NCI-H146 treated with DMSO at 0.1 percent for 48 hours (cell line): Measurements from ENCODE around the gene SYT15.
"Not testable (repeated sequence)": the region's sequence is repeated elsewhere in the genome, so short reads cannot be mapped to it uniquely, and the experiment has no call there.

ENCODE experiments used
- DNase-seq: peaks from one replicate; lab custom pipeline; 2025; ENCODE audit not compliant: unreplicated experiment; lab: John Stamatoyannopoulos, UW

Gene SYT15

DNA sequence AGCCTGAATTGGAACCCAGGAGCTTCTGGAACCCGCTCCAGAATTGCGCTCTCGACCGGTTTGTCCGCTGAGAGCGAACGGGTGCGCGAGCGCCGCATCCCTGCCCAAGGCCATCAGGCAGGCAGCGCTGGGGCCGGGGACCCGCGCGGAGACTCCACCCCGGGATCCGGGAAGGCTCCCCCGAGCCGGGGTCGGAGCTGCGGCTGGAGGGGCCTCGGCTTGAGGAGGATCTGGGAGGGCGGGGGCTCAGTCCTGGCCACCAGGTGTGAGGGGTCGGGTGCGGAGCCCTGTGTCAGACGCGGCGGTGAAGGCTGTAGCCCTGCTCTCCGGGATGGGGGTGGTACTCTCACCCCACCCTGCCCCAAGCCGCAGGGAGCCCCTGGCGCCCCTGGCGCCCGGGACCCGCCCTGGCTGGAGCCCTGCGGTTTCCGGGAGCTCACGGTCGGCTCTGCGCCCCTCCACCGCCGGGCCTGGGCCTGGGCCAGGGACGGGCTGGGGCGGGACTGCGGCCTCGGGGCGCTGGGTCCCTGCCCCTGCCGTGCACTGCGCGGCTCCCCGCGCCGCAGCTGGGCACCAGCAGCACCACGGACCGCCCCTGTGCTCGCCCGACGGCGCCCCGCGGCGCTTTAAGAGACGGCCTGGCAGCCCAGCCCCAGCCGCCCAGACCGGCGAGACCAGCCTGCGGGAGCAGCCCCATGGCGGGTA lies at the start of gene SYT15:
Gene SYT15 (plus strand): TSS at position 655 of the 705 bp plus-strand sequence. CDS start 41 bp downstream, at position 696.
- DNase-seq, result not testable (repeated sequence)

DNA sequence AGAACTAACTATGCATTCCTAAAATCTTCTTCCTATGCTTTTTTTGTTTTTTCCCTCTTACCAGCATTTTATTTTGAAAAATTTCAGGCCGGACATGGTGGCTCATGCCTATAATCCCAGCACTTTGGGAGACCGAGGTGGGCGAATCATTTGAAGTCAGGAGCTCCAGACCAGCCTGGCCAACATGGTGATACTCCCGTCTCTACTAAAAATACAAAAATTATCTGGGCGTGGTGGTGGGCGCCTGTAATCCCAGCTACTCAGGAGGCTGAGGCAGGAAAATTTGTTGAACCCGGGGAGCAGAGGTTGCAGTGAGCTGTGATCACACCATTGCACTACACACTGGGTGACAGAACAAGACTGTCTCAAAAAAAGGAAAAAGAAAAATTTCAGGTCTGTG lies 49.2 kb upstream of the SYT15 start:
- DNase-seq, result not testable (repeated sequence)

DNA sequence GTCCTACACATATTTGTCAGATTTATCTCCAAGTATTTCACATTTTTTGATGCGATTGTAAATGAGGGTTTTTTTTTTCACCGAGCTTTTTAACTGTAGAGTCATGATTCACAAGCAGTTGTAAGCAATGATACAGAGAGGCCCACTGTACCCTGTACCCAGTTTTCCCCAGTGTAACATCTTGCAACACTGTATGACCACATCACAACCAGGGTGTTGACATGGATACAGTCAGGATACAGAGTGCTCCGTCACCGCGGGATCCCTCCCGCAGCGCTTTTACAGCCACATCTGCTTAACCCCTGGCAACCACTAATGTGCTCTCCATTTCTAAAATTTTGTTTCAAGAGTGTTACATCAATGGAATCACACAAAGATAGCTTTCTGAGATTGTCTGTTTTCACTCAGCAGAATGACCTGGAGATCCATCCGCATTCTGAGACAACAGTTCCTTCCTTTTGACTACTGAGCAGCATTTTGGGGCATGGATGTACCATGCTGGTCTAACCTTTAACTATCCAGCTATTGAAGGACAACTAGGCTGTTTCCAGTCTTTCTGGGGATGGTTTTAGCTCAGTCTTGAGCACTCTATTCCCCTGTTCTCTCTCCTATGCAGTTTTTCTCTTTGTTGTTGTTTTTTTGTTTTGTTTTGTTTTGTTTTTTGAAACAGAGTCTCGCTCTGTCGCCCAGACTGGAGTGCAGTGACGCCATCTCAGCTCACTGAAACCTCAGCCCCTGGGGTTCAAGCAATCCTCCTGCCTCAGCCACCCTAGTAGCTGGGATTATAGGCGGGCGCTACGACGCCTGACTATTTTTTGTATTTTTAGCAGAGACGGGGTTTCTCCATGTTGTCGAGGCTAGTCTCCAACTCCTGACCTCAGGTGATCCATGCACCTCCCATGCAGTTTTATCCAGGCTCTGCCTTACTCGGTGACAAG lies 48.4 kb upstream of the SYT15 start:
- no peak for DNase-seq

DNA sequence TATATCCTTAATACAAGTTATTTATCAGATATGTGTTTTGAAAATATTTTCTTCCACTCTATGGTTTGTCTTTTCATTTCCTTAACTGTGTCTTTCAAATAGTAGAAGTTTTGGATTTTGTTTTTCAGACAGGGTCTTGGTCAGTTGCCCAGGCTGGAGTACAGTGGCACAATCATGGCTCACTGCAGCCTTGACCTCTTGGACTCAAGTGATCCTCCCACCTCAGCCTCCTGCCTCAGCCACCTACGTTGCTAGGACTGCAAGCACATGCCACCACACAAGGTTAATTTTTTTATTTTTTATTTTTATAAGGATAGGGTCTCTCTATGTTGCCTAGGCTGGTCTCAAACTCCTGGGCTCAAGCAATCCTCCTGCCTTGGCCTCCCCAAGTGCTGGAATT lies 46.7 kb upstream of the SYT15 start:
- DNase-seq, result not testable (repeated sequence)

DNA sequence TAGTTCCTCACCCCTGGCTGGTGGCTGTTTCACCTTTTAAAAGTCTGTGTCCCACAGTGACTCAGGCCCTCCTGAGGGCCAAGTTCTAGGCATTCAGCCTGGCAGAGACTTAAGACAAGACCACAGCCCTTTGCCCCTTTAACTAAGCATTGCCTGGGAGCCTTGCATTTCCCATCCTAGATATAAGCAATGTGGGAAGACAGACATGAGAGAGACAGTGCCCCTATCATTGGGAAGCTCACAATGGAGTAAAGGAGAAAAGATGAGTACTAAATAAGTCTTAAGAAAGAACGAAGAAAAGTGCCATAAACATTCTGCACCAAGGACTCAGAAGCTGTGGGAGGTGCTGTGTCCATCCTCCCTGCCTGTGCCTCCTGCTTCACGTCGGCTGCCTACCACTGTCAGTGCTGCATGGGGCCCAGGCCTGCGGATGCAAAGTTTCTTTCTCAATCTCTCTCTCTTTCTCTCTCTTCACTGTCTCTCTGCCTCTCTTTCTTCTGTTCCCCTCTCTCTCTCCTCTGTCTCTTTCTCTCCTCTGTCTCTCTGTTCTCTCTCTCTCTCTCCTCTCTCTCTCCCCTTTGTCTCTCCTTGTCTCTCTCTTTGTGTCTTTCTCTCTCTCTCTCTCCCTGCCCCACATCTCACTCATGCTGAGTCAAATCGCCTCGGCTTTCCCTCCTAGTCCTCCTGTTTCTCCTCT lies 44.0 kb upstream of the SYT15 start:
- no peak for DNase-seq

DNA sequence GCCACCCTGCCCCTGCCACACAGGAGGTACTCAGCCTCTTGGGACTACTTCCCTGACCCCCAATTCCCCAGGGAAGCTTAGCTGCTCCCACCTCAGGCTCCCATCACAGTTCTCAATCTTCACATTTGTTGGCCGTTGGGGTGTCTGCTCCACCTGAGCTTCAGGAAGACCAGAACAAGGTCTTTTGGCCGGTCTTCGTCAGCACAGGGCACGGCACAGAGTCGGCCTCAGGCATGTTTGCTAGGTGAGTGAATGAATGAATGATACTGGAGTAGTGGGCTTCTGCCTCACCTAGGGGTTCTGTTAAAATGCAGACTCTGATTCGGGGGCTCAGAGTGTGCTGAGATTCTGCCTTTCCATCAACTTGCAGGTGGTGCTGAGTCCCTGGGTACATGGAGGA lies 42.8 kb upstream of the SYT15 start:
- no peak for DNase-seq

DNA sequence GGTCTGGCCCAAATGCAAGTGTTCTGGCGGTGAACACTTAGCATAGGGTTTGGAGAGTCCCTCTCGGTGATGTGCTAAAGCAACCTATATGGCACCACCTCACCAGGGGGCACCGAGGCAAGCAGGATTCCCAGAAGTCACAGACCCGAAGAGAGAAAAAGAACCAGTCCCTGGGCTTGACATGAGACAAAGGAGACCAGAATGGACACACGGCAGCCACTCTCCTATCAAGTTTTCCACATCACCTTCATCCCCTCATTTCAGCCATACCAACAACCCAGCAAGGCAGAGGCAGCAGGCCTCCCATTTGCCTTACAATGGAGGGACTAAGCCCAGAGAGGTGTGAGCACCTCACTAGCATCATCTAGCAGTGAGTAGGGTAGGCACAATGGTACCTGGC lies 42.1 kb upstream of the SYT15 start:
- DNase-seq, result no peak

DNA sequence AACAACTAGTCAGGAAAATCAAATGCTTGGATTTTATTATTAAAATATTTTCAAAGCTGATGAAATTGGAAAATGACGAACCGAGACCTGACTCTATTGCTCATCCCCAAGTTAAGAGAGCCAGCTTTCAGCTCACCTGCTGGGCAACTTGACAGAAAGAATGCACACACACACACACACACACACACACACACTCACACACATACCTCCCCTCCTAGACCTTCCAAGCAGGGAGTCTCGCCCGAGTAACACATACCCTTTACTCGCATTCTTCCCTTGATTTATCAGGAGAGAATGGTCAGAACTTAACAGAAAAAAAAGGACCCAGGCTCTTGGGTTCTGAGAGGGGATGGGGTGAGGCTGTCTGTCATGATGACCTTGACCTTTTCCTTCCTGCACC lies 41.6 kb upstream of the SYT15 start:
- no peak for DNase-seq

DNA sequence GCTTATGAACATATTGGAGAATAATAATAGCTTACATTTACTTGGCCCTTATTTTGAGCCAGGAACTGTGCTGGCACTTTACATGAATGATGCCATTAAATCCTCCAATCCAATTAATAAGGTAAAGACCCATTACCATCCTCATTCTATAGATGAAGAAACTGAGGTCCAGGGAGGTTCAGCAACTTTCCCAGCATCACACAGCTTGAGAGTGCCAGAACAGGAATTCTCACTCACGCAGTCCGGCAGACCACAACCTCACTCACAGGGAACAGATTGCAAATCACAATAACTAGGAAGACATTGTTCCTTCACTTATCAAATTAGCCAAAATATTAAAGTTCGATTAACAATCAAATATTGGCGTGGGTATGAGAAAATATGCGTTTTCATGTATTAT lies 40.8 kb upstream of the SYT15 start:
- no peak for DNase-seq

DNA sequence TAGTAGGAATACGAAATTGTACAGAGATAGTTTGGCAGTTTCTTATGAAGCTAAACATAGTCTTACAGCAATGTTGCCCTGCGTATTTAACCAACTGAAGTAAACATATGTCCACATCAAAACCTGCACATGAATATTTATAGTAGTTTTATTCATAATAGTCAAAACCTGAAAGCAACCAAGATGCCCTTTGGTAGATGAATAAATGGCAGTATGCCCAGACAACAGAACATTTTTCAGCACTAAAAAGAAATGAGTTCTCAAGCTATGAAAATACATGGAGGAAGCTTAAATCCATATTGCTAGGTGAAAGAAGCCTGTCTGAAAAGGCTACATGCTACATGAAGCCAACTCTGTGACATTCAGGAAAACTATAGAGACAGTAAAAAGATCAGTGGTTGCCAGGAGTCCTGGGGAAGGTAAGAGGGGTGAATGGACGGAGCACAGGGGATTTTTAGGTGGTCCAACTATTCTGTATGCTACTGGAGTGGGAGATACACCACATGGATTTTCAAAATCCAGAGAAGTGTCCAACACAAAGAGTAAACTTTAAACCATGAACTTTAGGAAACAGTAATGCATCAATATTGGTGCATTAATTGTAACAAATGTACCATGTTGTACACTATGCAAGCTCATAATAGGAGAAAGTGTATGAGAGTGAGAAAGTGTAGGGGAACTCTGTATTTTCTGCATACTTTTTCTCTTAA lies 40.1 kb upstream of the SYT15 start:
- no peak for DNase-seq

DNA sequence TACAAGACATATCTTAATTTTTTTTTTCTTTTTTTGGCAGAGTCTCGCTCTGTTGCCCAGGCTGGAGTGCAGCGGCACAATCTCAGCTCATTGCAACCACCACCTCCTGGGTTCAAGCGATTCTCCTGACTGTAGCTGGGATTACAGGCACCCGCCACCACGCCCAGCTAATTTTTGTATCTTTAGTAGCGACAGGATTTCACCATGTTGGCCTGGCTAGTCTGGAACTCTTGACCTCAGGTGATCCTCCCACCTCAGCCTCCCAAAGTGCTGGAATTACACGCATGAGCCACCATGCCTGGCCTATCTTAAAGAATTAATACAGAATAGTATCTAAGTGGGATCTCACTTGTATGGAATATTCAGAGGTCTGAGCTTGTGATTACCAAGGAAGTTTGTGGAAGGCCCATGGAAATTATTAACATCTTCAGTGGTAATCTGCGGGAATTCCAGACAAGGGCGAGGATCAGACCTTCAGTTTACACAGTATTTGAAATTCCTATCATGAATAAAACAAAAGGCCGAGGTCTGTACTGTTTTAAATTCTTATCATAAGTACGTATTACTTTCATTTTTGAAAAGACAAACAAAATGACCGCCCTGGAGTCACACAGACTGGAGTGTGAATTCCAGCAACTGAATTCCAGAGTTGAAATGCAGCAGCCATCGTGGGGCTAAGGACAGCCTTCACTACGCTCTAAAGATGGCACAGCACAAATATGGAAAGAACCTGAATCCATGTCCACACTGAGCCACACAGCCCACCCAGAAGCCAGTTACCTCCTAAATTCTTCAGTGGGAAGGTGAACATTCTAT lies 39.1 kb upstream of the SYT15 start:
- DNase-seq, result no peak

DNA sequence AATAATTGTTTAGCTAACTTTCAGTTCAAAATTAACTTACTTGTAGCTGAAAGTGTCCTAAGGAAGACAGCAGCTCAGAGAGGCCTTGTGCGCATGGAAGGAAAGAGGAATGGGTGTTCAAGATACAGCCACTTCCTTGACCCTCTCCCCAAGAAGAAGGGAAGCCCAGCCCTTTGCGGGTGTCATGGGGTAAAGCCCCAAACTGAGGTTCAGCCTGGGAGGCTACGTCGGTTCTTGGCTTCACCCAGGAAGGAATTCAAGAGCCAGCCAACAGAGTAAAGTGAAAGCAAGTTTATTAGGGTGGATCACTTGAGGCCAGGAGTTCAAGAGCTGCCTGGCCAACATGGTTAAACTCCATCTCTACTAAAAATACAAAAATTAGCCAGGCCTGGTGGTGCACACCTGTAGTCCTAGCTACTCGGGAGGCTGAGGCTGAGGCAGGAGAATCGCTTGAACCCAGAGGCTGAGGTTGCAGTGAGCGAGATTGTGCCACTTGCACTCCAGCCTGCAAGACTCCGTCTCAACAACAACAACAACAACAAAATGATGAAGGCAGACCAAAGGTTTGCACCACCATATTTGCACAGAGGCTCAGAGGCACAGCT lies 38.4 kb upstream of the SYT15 start:
- DNase-seq, result no peak

DNA sequence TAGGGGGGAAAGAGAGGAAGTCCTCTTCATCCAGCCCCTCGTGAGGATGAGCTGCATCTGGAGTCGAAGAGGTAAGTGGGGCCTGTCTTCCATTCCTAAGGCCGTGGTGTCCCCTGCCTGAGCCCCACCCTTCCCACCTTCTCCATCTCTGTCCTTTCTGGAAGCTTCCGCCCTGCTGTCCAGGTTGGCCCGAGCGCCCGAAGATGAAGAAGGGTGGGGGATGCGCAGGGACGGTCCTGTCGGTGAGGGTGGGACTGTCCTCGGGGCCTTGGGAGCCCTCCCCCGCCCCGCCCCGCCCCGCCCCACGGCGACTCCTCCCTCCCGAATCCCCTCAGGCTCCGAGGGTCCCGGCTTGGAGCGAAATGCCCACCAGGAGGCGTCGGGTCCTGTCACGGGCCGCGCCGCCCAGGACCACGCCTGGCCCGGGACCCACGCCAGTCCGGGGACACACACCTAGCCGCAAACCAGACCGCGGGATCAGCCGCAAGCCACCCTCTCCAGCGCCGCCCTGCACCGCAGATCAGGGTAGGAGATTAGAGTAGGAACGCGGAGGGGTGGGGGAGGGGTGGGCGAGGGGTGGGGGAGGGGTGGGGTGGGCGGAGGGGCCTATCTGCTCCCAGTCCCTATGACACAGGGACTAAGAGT lies 37.8 kb upstream of the SYT15 start:
- no peak for DNase-seq

DNA sequence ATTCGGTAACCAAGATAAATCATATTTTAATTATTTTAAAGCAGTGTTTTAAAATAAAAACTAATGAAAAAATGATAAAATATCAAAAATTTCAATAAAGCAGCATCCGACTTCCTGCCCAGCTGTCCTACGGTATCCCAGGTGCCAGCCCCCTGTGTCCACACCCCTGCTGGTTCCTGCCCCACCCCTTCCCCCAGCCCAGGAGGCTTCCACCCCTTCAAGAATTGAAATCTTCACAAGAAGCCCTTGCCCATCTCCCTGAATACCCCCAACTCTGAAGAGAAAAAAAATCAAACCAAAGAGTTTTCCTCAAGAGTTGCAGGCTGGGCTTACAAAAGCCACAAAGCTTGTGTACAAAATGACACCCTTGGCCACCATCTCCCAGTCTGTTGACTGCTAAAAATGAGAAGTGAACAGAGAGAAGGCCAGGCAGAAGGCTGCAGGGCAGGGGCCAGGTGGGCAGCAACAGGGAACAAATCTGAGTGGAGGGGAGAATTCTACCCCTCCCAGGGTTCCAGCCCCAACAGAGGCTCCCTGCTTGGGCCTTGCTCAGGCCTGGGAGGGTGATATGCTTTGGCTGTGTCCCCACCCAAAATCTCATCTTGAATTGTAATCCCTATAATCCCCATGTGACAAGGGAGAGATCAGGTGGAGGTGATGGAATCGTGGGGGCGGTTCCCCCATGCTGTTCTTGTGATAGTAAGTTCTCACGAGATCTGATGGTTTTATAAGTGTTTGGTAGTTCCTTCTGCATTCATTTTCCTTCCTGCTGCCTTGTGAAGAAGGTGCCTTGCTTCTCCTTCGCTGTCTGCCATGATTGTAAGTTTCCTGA lies 37.0 kb upstream of the SYT15 start:
- DNase-seq, result no peak

DNA sequence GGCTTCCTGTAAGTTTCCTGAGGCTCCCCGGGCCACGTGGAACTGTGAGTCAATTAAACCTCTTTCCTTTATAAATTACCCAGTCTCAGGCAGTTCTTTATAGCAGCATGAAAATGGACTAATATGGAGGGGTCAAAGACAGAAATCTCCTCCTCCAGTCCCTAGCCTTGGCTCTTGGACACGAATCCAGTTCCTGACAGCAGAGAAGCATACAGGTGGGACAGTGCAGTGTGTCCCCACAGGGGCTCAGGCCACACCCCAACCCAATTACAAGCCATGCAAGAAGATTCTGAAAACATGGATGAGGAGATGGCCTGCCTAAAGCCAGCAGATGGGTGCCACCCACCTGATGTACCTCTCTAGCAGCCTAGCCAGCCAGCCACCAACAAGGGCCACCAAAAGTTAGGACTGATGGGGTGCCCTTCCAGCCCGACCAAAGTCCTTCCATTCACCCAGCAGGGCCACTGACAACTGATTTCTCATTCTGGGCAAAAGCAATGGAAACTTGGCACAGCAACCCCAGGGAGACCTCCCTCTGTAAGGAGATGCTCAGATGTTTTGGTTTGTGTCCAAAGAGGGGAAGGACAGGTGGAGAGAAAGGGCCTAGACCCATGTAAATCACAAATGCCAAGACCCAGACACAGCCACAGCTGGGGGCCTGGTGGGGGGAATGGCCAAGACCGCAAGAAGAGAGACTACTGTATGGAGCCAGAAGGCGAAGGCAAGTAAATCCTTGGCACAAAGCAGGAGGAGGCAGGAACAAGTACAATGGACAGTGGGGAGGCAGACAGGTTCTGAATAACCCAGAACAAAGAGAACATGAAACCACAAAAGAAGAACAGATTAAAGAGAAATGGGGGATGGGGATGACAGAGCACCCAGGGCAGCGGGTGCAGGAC lies 36.1 kb upstream of the SYT15 start:
- no peak for DNase-seq

DNA sequence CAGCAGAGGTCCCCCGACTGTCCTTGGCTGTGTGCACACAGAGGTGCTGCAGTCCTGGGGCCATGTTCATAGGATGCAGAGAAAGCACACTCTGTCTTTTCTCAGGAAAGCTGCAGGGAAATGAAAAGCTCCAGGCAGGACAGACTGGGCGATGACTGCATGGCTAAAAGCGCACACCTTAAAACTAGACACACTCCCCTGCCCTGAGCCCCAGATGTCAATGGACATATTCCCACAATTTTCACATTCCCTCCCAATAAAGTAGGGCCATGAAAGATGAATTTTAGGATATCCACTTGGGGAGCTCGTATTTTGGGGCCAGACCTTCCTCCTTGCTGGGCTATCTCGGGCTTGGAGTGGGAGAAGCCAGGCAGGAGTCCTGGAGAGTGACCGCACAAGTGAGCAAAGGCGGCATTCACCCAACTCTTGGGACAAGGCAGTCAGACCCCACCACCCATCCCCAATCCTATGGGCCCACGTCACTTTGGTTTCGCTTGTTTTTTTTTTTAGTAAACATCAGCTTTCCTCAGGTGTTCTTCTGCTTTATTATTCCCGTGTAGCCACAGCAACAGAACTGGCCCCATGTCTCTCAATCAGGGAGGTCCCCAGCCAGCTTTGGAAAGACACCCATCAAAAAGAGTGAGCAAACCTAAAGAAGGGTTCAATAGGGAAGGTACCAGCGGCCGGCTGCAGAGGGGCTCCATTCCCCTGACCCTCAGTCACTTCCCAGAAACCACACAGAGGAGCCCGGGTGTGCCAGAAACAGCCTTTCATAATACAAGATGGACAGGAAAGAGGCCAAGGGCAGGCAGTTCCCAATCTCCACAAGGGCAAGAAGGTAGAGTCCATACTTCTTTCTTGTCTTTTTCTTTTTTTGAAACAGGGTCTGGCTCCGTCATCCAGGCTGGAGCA lies 35.2 kb upstream of the SYT15 start:
- DNase-seq, result no peak
